Small intestine (tissue), 7 donors: ENCODE measurements around the gene FOXL3. TPM values are rescaled to one million over a fixed set of nuclear protein-coding genes. Genes with fewer than 3 reads are reported as not detected.

ENCODE experiments used
- DNase-seq, 2 donors: peaks; one replicate each; pipeline versions ENCODE4 v3.0.0 to v3.0.0-alpha.2; 2013
- FAIRE-seq: peaks from 2 replicates; lab custom pipeline; 2012; peaks lifted over from hg19 to GRCh38; lab: Jason Lieb, UNC
- H3K27ac ChIP-seq, 3 donors: one replicate each; pipeline ENCODE4 v1.5.1; 2013; ENCODE audit warnings: low read length in 2 of 3, mild to moderate bottlenecking in 2 of 3, control low read depth in 1 of 3, inconsistent platforms in 1 of 3, low read depth in 1 of 3, moderate library complexity in 1 of 3
- H3K27me3 ChIP-seq, 3 donors: one replicate each; pipeline ENCODE4 v1.6.1; 2013; ENCODE audit warnings: low read length in 3 of 3, inconsistent platforms in 1 of 3; ENCODE audit not compliant: control insufficient read depth in 3 of 3, insufficient read depth in 3 of 3
- H3K36me3 ChIP-seq, 3 donors: one replicate each; pipeline ENCODE4 v1.6.1; 2013; ENCODE audit warnings: low read length in 3 of 3, inconsistent platforms in 1 of 3, low read depth in 1 of 3, mild to moderate bottlenecking in 1 of 3, moderate library complexity in 1 of 3; ENCODE audit not compliant: control insufficient read depth in 3 of 3, insufficient read depth in 2 of 3
- H3K4me1 ChIP-seq, 3 donors: one replicate each; pipeline ENCODE4 v1.6.1; 2013; ENCODE audit warnings: low read length in 2 of 3, inconsistent platforms in 1 of 3, low read depth in 1 of 3, mild to moderate bottlenecking in 1 of 3, moderate library complexity in 1 of 3; ENCODE audit not compliant: control insufficient read depth in 3 of 3, insufficient read depth in 2 of 3
- H3K4me3 ChIP-seq, 3 donors: one replicate each; pipeline ENCODE4 v1.5.1; 2013; ENCODE audit warnings: low read length in 3 of 3, control low read depth in 1 of 3, inconsistent platforms in 1 of 3, low read depth in 1 of 3, mild to moderate bottlenecking in 1 of 3, moderate library complexity in 1 of 3
- H3K9me3 ChIP-seq, 2 donors: one replicate each; pipeline ENCODE4 v1.6.1; 2013; ENCODE audit warnings: low read depth in 1 of 2, low read length in 1 of 2; ENCODE audit not compliant: control insufficient read depth in 2 of 2, insufficient read depth in 1 of 2
- WGBS, 3 donors: extraction: QIAGEN DNeasy Blood & Tissue Kit; methylation state at CpG; one replicate each; pipeline ENCODE4 v1.1.7; 2013; 5-methylcytosine and 5-hydroxymethylcytosine counted together
- polyA plus RNA-seq, 4 donors: library from polyadenylated mRNA; stranded (reverse) in 3 of 4; unstranded in 1 of 4; fragments of 200-250 nt in 3 of 4; fragments of 120-200 nt in 1 of 4; gene quantifications; one replicate each; pipeline versions ENCODE4 v1.2.1 to v1.2.3, GENCODE V29; 2013
- donor health status: healthy with polysubstance abuse.
- donor health status: control.
- donor health status: control.
- donor health status: Bipolar disorder and iron deficiency.
- donor health status: healthy.

The FOXL3 gene
- polyA plus RNA-seq, 4 donors: 1.7 TPM; not detected in 3

GRCh38 chr7:266851-267840, 22.8 kb upstream of the FOXL3 start:
- no peak for DNase-seq
- Histone ChIP-seq H3K9me3 (peaks cover 0 to 26% of the 10 kb centered on the region in 2 donors), H3K27me3 (no peaks in the 10 kb centered on the region), H3K4me3 (no peak overlapping the region), H3K27ac (no peak overlapping the region), H3K4me1 (no peaks in the 10 kb centered on the region), H3K36me3 (peaks cover 0 to 3% (median 0%) of the 10 kb centered on the region in 3 donors)
- no peak for FAIRE-seq
- 77 to 84% (median 83%) methylated on average over 43 to 45 of the region's 45 CpGs for WGBS, 3 donors

- Histone ChIP-seq H3K27ac (no peak overlapping the region), H3K27me3 (no peaks in the 10 kb centered on the region), H3K36me3 (no peaks in the 10 kb centered on the region), H3K9me3 (peaks cover 0 to 31% of the 10 kb centered on the region in 2 donors), H3K4me1 (no peaks in the 10 kb centered on the region), H3K4me3 (no peak overlapping the region)
- DNase-seq (no peak), FAIRE-seq (no peak)
- 81 to 89% (median 85%) methylated on average over 12 of the region's 12 CpGs for WGBS, 3 donors
These were observed 21.0 kb upstream of the FOXL3 start for GRCh38 chr7:268991-269390.

- no peaks in the 10 kb centered on the region for H3K36me3 ChIP-seq
- H3K27ac ChIP-seq: no peak overlapping the region
- H3K4me3 ChIP-seq: no peak overlapping the region
- FAIRE-seq (no peak), DNase-seq (no peak)
- no peaks in the 10 kb centered on the region for H3K4me1 ChIP-seq
- WGBS, 3 donors: 85 to 89% (median 88%) methylated on average over 11 of the region's 11 CpGs
- H3K27me3 ChIP-seq: no peaks in the 10 kb centered on the region
- H3K9me3 ChIP-seq: peaks cover 0 to 28% of the 10 kb centered on the region in 2 donors
These were observed 20.2 kb upstream of the FOXL3 start for GRCh38 chr7:269721-270120.

GRCh38 chr7:270351-270983, 19.5 kb upstream of the FOXL3 start:
- no peaks in the 10 kb centered on the region for H3K36me3 ChIP-seq
- H3K27me3 ChIP-seq: no peaks in the 10 kb centered on the region
- peaks cover 0 to 31% of the 10 kb centered on the region in 2 donors for H3K9me3 ChIP-seq
- H3K4me1 ChIP-seq: no peaks in the 10 kb centered on the region
- no peak overlapping the region for H3K4me3 ChIP-seq
- FAIRE-seq (no peak), DNase-seq (no peak)
- WGBS, 3 donors: 63 to 78% (median 70%) methylated on average over 11 of the region's 11 CpGs
- H3K27ac ChIP-seq: no peak overlapping the region

GRCh38 chr7:271266-272107, 18.5 kb upstream of the FOXL3 start:
- Histone ChIP-seq H3K27me3 (no peaks in the 10 kb centered on the region), H3K36me3 (no peaks in the 10 kb centered on the region), H3K9me3 (peaks cover 0 to 42% of the 10 kb centered on the region in 2 donors), H3K4me1 (no peaks in the 10 kb centered on the region), H3K4me3 (no peak overlapping the region), H3K27ac (no peak overlapping the region)
- WGBS, 3 donors: 87 to 93% (median 93%) methylated on average over 14 of the region's 14 CpGs
- no peak for FAIRE-seq
- DNase-seq: no peak

GRCh38 chr7:272108-272615, 17.8 kb upstream of the FOXL3 start:
- WGBS, 3 donors: 86 to 92% (median 90%) methylated on average over 18 of the region's 18 CpGs
- Histone ChIP-seq H3K9me3 (peaks cover 0 to 48% of the 10 kb centered on the region in 2 donors), H3K27ac (no peak overlapping the region), H3K27me3 (no peaks in the 10 kb centered on the region), H3K4me3 (no peak overlapping the region), H3K36me3 (no peaks in the 10 kb centered on the region), H3K4me1 (no peaks in the 10 kb centered on the region)
- no peak for DNase-seq
- FAIRE-seq: no peak

GRCh38 chr7:272631-273030, 17.3 kb upstream of the FOXL3 start:
- H3K4me3 ChIP-seq: no peak overlapping the region
- H3K27me3 ChIP-seq: no peaks in the 10 kb centered on the region
- H3K27ac ChIP-seq: no peak overlapping the region
- peaks cover 0 to 52% of the 10 kb centered on the region in 2 donors for H3K9me3 ChIP-seq
- no peaks in the 10 kb centered on the region for H3K4me1 ChIP-seq
- FAIRE-seq (no peak), DNase-seq (no peak)
- H3K36me3 ChIP-seq: no peaks in the 10 kb centered on the region
- 86 to 87% (median 86%) methylated on average over 14 of the region's 14 CpGs for WGBS, 3 donors

GRCh38 chr7:273327-273726, 16.6 kb upstream of the FOXL3 start:
- H3K36me3 ChIP-seq: no peaks in the 10 kb centered on the region
- 89 to 93% (median 92%) methylated on average over 7 of the region's 7 CpGs for WGBS, 3 donors
- DNase-seq (no peak), FAIRE-seq (no peak)
- H3K4me1 ChIP-seq: no peaks in the 10 kb centered on the region
- H3K9me3 ChIP-seq: peaks cover 0 to 52% of the 10 kb centered on the region in 2 donors
- no peak overlapping the region for H3K4me3 ChIP-seq
- H3K27me3 ChIP-seq: no peaks in the 10 kb centered on the region
- H3K27ac ChIP-seq: no peak overlapping the region
